CD14-positive monocyte (primary cell): ENCODE measurements around the gene MYRF. TPM values are rescaled to one million over a fixed set of nuclear protein-coding genes. Genes with fewer than 3 reads are reported as not detected.

ENCODE experiments used
- DNase-seq, 3 donors: peaks; one replicate each; pipeline ENCODE4 v3.0.0-alpha.2; 2011 to 2022
- H2AFZ ChIP-seq: 2 replicates; pipeline ENCODE4 v1.6.0; 2012; ENCODE audit warnings: mild to moderate bottlenecking, low read depth, low read length, inconsistent platforms; ENCODE audit not compliant: insufficient read depth, poor library complexity, severe bottlenecking
- H3K27ac ChIP-seq, 2 donors: 1 replicate in 1 of 2; 2 replicates in 1 of 2; pipeline ENCODE4 v1.5.1; 2012 to 2013; ENCODE audit warnings: low read length in 2 of 2, control low read depth in 1 of 2, inconsistent platforms in 1 of 2, low read depth in 1 of 2, mild to moderate bottlenecking in 1 of 2
- H3K27me3 ChIP-seq, 2 donors: one replicate each; pipeline versions ENCODE4 v1.6.0 to v1.6.1; 2011 to 2013; ENCODE audit warnings: low read length in 2 of 2; ENCODE audit not compliant: control insufficient read depth in 2 of 2, insufficient read depth in 2 of 2
- H3K36me3 ChIP-seq, 2 donors: replicated peaks in 1 of 2; 1 replicate in 1 of 2; 2 replicates in 1 of 2; pipeline versions ENCODE4 v1.5.1 to v1.6.1; 2012 to 2013; ENCODE audit warnings: low read length in 2 of 2, control low read depth in 1 of 2, inconsistent platforms in 1 of 2, mild to moderate bottlenecking in 1 of 2; ENCODE audit not compliant: insufficient read depth in 2 of 2, control insufficient read depth in 1 of 2
- H3K4me1 ChIP-seq, 2 donors: 1 replicate in 1 of 2; 2 replicates in 1 of 2; pipeline versions ENCODE4 v1.5.1 to v1.6.1; 2012 to 2013; ENCODE audit warnings: low read length in 2 of 2, control low read depth in 1 of 2, inconsistent platforms in 1 of 2, mild to moderate bottlenecking in 1 of 2, moderate library complexity in 1 of 2; ENCODE audit not compliant: insufficient read depth in 2 of 2, control insufficient read depth in 1 of 2
- H3K4me2 ChIP-seq: replicated peaks from 2 replicates; pipeline ENCODE3; 2012; ENCODE audit warnings: low read length, moderate library complexity, mild to moderate bottlenecking; ENCODE audit not compliant: poor library complexity, severe bottlenecking; ENCODE audit errors: extremely low read depth
- H3K4me3 ChIP-seq, 3 experiments: fragments of 200-600 bp in 1 of 3; sonication (generic) in 1 of 3; replicated peaks in 1 of 3; 1 replicate in 2 of 3; 2 replicates in 1 of 3; pipeline ENCODE4 v1.5.1; 2011 to 2013; ENCODE audit warnings: low read length in 3 of 3, mild to moderate bottlenecking in 3 of 3, control low read depth in 2 of 3, low read depth in 2 of 3, inconsistent platforms in 1 of 3, moderate library complexity in 1 of 3
- H3K79me2 ChIP-seq: 2 replicates; pipeline ENCODE4 v1.6.0; 2012; ENCODE audit warnings: mild to moderate bottlenecking, control low read depth, inconsistent platforms, low read length, moderate library complexity; ENCODE audit not compliant: insufficient read depth
- H3K9ac ChIP-seq: 2 replicates; pipeline ENCODE4 v1.6.0; 2017; ENCODE audit warnings: low read length, mild to moderate bottlenecking; ENCODE audit not compliant: insufficient read depth, poor library complexity, severe bottlenecking
- H3K9me3 ChIP-seq, 2 donors: replicated peaks in 1 of 2; 1 replicate in 1 of 2; 2 replicates in 1 of 2; pipeline versions ENCODE4 v1.5.1 to v1.6.1; 2012 to 2013; ENCODE audit warnings: low read length in 2 of 2, control low read depth in 1 of 2; ENCODE audit not compliant: control insufficient read depth in 1 of 2, insufficient read depth in 1 of 2
- H4K20me1 ChIP-seq: 2 replicates; pipeline ENCODE4 v1.6.0; 2012; ENCODE audit warnings: mild to moderate bottlenecking, low read length, control low read depth, moderate library complexity; ENCODE audit not compliant: insufficient read depth
- H3K27ac Mint-ChIP-seq, 7 donors: one replicate each; pipeline ENCODE4 v1.8.0; 2020; ENCODE audit warnings: mild to moderate bottlenecking in 7 of 7, mixed read lengths in 7 of 7, moderate library complexity in 6 of 7, inconsistent platforms in 2 of 7
- H3K27me3 Mint-ChIP-seq, 3 donors: one replicate each; pipeline ENCODE4 v1.8.0; 2021 to 2022; ENCODE audit warnings: low read depth in 3 of 3, mild to moderate bottlenecking in 3 of 3, mixed read lengths in 3 of 3, moderate library complexity in 3 of 3, inconsistent platforms in 1 of 3
- H3K36me3 Mint-ChIP-seq, 2 donors: one replicate each; pipeline ENCODE4 v1.8.0; 2020; ENCODE audit warnings: mixed read lengths in 2 of 2, inconsistent platforms in 1 of 2, mild to moderate bottlenecking in 1 of 2
- H3K4me1 Mint-ChIP-seq: one replicate; pipeline ENCODE4 v1.8.0; 2020; ENCODE audit warnings: mild to moderate bottlenecking, mixed read lengths
- H3K4me3 Mint-ChIP-seq, 2 donors: one replicate each; pipeline ENCODE4 v1.8.0; 2020; ENCODE audit warnings: mild to moderate bottlenecking in 2 of 2, mixed read lengths in 2 of 2, moderate library complexity in 1 of 2
- H3K9me3 Mint-ChIP-seq, 7 donors: one replicate each; pipeline ENCODE4 v1.8.0; 2020 to 2022; ENCODE audit warnings: mixed read lengths in 7 of 7, mild to moderate bottlenecking in 6 of 7, moderate library complexity in 6 of 7, inconsistent platforms in 2 of 7
- WGBS: methylation state at CpG from one replicate; pipeline ENCODE4 v1.1.5; 2013; ENCODE audit warnings: missing lambda C conversion rate; ENCODE audit not compliant: insufficient coverage; 5-methylcytosine and 5-hydroxymethylcytosine counted together
- intact Hi-C, 2 donors: fragments of 100-400 bp; cut with micrococcal nuclease; formaldehyde crosslinking; loops; one replicate each; pipeline versions ENCODE4 v1.15.0 to v1.15.1; 2023
- polyA plus RNA-seq, 3 donors: library from polyadenylated mRNA; depleted of rRNA in 1 of 3; unstranded in 2 of 3; stranded (reverse) in 1 of 3; fragments of 300-500 nt in 2 of 3; fragments of >200 nt in 1 of 3; fragmentation: Illumina TruSeq in 2 of 3; gene quantifications; 1 replicate in 2 of 3; 2 replicates in 1 of 3; pipeline ENCODE4 v1.2.3, GENCODE V29; 2012 to 2021
- TF ChIP-seq, protein P1 (sequence below): fragments of 200-600 bp; IDR thresholded peaks from one replicate; pipeline ENCODE4 v1.8.0; 2022; ENCODE audit warnings: antibody characterized with exemption, mild to moderate bottlenecking

MYRF gene
- polyA plus RNA-seq, 3 donors, result 0.18 to 0.19 TPM; not detected in 1

DNA sequence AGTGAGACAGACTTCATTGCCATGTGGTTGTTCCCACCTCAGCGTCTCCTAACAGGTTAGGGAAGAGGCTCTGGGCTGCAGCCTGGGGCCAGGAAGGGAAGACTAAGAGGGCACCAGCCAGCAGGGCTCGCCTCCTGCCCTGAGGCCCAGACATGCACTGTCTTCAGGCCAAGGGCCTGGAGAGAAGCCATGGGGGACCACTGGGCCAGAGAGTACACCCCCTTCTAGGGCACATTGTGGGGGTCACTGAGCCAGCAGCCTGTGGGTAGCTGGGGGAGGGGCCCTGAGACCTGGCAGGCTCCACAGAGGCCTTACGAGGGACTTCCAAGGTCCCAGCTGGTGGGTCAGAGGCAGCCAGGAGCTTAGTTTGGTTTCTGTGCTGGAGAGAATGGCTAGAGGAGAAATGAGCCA lies 25.0 kb upstream of the MYRF start:
- Histone ChIP-seq H4K20me1 (no peaks in the 10 kb centered on the region), H3K4me3 (no peak overlapping the region), H3K4me2 (no peak overlapping the region), H3K27me3 (no peaks in the 10 kb centered on the region), H3K79me2 (no peaks in the 10 kb centered on the region), H2AFZ (no peak overlapping the region), H3K27ac (no peak overlapping the region), H3K4me1 (no peaks in the 10 kb centered on the region), H3K9me3 (no peaks in the 10 kb centered on the region), H3K36me3 (peaks cover 2 to 74% of the 10 kb centered on the region in 2 donors), H3K9ac (no peak overlapping the region)
- Mint-ChIP-seq H3K4me1 (no peaks in the 10 kb centered on the region), H3K27me3 (peaks cover 0 to 6% (median 0%) of the 10 kb centered on the region in 3 donors), H3K36me3 (peaks cover 36 to 40% of the 10 kb centered on the region in 2 donors), H3K4me3 (no peak overlapping the region), H3K9me3 (peaks cover 0 to 2% (median 0%) of the 10 kb centered on the region in 7 donors), H3K27ac (peak overlapping the region in 1 of 7 donors; percentile 6)
- WGBS, result 100% methylated on average over 3 of the region's 3 CpGs
- intact Hi-C loops, result no loop called here
- TF ChIP-seq, protein P1, sequence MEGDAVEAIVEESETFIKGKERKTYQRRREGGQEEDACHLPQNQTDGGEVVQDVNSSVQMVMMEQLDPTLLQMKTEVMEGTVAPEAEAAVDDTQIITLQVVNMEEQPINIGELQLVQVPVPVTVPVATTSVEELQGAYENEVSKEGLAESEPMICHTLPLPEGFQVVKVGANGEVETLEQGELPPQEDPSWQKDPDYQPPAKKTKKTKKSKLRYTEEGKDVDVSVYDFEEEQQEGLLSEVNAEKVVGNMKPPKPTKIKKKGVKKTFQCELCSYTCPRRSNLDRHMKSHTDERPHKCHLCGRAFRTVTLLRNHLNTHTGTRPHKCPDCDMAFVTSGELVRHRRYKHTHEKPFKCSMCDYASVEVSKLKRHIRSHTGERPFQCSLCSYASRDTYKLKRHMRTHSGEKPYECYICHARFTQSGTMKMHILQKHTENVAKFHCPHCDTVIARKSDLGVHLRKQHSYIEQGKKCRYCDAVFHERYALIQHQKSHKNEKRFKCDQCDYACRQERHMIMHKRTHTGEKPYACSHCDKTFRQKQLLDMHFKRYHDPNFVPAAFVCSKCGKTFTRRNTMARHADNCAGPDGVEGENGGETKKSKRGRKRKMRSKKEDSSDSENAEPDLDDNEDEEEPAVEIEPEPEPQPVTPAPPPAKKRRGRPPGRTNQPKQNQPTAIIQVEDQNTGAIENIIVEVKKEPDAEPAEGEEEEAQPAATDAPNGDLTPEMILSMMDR, result no peak
- no peak for DNase-seq

DNA sequence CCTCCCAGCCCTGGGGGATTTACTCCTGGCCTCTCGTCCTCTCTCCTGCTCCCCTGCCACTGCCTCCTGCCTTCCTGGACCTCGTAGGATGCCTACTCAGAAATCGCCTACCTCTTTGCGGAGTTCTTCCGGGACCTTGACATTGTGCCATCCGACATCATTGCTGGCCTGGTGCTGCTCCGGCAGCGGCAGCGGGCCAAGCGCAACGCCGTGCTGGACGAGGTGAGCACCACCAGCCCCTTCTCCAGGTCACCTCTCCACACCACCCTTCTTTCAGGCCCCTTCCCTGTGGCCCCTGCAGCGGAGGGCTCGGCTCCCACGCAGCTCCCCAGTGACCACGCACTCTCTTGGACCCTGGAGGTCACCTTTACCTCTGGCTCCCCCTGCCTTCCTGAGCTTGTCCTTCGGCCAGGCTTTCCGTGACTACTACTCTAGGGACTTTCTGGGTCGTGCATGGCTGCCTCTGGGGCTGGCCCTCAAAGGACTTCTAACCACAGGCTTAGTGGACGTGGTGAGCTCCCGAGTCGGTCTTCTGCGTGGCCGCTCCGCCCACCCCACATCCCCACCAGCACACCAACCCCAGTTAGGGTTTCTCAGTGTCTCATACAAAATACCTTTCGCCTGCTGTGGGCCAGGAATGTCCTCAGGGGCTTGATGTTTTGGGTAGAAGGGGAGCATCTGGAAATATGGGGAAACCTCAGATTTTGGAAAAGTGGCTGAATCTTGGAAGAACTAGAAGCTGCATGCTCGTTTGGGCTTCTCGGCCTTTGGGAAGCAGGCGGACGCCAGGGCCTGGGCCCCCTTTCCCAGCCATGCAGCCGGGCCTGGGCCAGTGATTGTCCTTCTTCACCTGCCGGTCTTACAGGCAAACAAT lies 24.1 kb upstream of the MYRF start:
- Histone ChIP-seq H3K4me3 (no peak overlapping the region), H3K9ac (no peak overlapping the region), H4K20me1 (no peaks in the 10 kb centered on the region), H3K9me3 (no peaks in the 10 kb centered on the region), H3K27ac (no peak overlapping the region), H2AFZ (no peak overlapping the region), H3K4me1 (peaks cover 0 to 5% of the 10 kb centered on the region in 2 donors), H3K79me2 (no peaks in the 10 kb centered on the region), H3K36me3 (peaks cover 2 to 68% of the 10 kb centered on the region in 2 donors), H3K27me3 (no peaks in the 10 kb centered on the region), H3K4me2 (no peak overlapping the region)
- peaks cover 38 to 40% of the 10 kb centered on the region in 2 donors for H3K36me3 Mint-ChIP-seq
- peak overlapping the region in 3 of 7 donors; percentile 0 to 60 (median 8) for H3K27ac Mint-ChIP-seq
- TF ChIP-seq, protein P1, result no peak
- intact Hi-C loops, result no loop called here
- peaks cover 0 to 2% (median 0%) of the 10 kb centered on the region in 7 donors for H3K9me3 Mint-ChIP-seq
- WGBS, result 94% methylated on average over 28 of the region's 33 CpGs
- H3K4me1 Mint-ChIP-seq, result peaks cover 6% of the 10 kb centered on the region
- H3K4me3 Mint-ChIP-seq, result no peak overlapping the region
- no peak for DNase-seq
- peaks cover 0 to 6% (median 0%) of the 10 kb centered on the region in 3 donors for H3K27me3 Mint-ChIP-seq
